Thyroid gland (tissue), 4 donors: ENCODE measurements around the gene SELENOP.

Source experiments
- CTCF ChIP-seq, 6 experiments: fragments of 200-600 bp in 3 of 6; fragments of 450-650 bp in 3 of 6; sonication (generic) in 3 of 6; IDR thresholded peaks; one replicate each; pipeline ENCODE4 v1.5.1; 2016 to 2019; ENCODE audit warnings: antibody characterized with exemption in 6 of 6, mild to moderate bottlenecking in 2 of 6, inconsistent platforms in 1 of 6, moderate library complexity in 1 of 6
- POLR2A ChIP-seq, 2 donors: fragments of 450-650 bp; IDR thresholded peaks; one replicate each; pipeline ENCODE4 v1.6.1; 2017; ENCODE audit warnings: antibody characterized with exemption in 2 of 2, mild to moderate bottlenecking in 2 of 2, moderate library complexity in 1 of 2

DNA sequence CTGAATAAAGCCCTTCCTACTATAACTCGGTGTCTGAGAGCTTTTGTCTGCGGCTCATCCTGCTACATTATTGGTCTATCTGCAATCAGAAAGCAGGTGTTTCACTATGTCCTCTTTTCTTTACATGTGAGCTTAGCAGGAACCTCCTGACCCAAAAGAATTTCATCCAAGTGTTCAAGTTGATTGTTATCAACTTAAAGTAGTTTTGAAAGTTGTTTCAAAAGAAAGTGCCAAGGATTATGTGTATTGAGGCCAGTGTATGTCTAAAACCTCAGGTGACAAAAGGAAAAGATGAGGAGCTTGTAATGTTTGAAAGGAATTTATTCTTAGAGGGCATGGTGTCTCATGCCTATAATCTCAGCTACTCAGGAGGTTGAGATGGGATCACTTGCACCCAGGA, 8.1 kb upstream of the SELENOP start:
- TF ChIP-seq POLR2A (IDR thresholded peaks at IDR 0.05), result no peak
- no peak for TF ChIP-seq CTCF (IDR thresholded peaks at IDR 0.05)
